ENCODE measurements around the gene ITGAE. TPM values are rescaled to one million over a fixed set of nuclear protein-coding genes. Genes with fewer than 3 reads are reported as not detected.
A peak's percentile ranks its signal among the peaks of the same experiment; 100 is the strongest.

The ITGAE gene
- total RNA-seq, 2 donors from 2014 or later: 16.2 to 27.6 TPM

DNA sequence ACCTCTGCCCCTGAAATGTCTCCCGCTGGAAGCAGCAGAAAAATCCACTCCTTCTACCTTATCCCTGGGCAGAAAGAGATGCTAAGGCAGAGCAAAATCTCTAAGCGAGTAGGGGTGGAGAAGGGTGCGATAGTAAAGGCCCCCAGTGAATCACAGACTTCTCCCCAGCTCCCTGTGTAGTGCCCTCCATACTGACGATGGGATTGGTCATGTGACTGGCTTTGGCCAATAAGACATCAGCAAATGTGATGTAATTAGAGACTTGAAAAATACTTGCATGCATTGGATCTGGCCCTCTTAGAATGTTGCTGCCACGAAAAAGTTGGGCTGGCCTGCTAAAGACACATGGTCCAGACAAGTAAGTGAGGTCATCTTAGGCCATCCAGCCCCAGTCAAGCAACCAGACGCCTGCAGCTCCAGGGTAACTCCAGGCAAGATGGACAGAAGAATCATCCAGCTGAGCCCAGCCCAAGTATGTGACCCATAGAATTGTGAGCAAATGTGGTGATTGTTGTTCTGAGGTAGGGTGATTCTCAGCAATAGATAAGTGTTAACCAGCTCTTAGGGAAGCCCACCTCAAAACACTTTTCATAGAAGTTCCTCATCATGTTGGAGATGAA, 41.3 kb downstream of the ITGAE start:
- 85% methylated on average over 6 of the region's 6 CpGs for WGBS
- H3K27me3 ChIP-seq (replicated peaks; ENCODE audit: insufficient read depth): no peaks in the 10 kb centered on the region
- H3K4me3 ChIP-seq: no peak overlapping the region
- no peak overlapping the region for H3K27ac ChIP-seq
- no peaks in the 10 kb centered on the region for H3K4me1 ChIP-seq (replicated peaks)
- H3K9me3 ChIP-seq: no peaks in the 10 kb centered on the region
- DNase-seq (ENCODE audit: low spot score): no peak
- intact Hi-C loops (cut with DNase I): no loop called here
- H3K36me3 ChIP-seq: no peaks in the 10 kb centered on the region
- no peak for TF ChIP-seq POLR2AphosphoS5 (IDR thresholded peaks at IDR 0.05)
- TF ChIP-seq, protein P1, sequence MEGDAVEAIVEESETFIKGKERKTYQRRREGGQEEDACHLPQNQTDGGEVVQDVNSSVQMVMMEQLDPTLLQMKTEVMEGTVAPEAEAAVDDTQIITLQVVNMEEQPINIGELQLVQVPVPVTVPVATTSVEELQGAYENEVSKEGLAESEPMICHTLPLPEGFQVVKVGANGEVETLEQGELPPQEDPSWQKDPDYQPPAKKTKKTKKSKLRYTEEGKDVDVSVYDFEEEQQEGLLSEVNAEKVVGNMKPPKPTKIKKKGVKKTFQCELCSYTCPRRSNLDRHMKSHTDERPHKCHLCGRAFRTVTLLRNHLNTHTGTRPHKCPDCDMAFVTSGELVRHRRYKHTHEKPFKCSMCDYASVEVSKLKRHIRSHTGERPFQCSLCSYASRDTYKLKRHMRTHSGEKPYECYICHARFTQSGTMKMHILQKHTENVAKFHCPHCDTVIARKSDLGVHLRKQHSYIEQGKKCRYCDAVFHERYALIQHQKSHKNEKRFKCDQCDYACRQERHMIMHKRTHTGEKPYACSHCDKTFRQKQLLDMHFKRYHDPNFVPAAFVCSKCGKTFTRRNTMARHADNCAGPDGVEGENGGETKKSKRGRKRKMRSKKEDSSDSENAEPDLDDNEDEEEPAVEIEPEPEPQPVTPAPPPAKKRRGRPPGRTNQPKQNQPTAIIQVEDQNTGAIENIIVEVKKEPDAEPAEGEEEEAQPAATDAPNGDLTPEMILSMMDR (IDR thresholded peaks at IDR 0.05): no peak
- no peak for TF ChIP-seq POLR2A (IDR thresholded peaks at IDR 0.05)

DNA sequence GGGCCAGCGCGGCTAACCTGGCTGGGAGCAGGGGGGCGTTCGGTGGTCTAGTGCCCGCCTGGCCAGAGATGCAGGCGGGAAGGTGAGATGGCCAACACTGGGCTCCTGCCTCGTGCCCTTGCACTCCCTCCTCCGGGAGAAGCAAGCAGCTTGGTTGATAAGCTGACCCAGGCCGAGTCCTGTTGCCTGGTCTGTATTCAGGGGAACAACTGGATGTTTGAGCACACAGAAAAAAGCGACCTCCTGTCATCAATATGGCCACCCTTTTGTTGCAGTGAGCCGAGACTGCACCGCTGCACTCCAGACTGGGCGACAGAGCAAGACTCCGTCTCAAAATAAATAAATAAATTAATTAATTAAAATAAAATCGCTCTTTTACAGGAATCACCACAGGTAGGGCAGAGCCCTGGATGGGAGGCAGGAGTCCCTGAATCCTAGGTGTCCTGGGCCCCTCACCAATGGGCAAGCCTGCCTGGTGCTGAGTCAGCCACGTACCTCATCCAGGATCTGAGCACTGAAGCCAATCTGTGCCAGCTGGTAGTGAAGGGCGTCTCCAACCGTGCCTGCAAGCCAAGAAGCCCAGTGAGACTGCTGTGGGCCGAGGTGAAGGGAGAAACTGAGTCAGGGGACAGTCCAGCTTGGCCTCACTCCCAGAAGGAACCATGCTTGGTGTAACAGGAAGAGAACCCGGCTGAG, 45.5 kb downstream of the ITGAE start:
- Histone ChIP-seq H3K27ac (peak overlapping the region; percentile 73 to 80), H3K9me3 (no peaks in the 10 kb centered on the region), H3K27me3 (replicated peaks; ENCODE audit: insufficient read depth) (no peaks in the 10 kb centered on the region), H3K4me1 (replicated peaks) (no peaks in the 10 kb centered on the region), H3K4me3 (peak overlapping the region; percentile 35 to 44), H3K36me3 (no peaks in the 10 kb centered on the region)
- no peak for DNase-seq (ENCODE audit: low spot score)
- TF ChIP-seq, protein P1 (IDR thresholded peaks at IDR 0.05): no peak
- TF ChIP-seq POLR2A (IDR thresholded peaks at IDR 0.05) (no peak), POLR2AphosphoS5 (IDR thresholded peaks at IDR 0.05) (no peak)
- intact Hi-C loops (cut with DNase I): no loop called here
- WGBS: 51% methylated on average over 15 of the region's 20 CpGs

DNA sequence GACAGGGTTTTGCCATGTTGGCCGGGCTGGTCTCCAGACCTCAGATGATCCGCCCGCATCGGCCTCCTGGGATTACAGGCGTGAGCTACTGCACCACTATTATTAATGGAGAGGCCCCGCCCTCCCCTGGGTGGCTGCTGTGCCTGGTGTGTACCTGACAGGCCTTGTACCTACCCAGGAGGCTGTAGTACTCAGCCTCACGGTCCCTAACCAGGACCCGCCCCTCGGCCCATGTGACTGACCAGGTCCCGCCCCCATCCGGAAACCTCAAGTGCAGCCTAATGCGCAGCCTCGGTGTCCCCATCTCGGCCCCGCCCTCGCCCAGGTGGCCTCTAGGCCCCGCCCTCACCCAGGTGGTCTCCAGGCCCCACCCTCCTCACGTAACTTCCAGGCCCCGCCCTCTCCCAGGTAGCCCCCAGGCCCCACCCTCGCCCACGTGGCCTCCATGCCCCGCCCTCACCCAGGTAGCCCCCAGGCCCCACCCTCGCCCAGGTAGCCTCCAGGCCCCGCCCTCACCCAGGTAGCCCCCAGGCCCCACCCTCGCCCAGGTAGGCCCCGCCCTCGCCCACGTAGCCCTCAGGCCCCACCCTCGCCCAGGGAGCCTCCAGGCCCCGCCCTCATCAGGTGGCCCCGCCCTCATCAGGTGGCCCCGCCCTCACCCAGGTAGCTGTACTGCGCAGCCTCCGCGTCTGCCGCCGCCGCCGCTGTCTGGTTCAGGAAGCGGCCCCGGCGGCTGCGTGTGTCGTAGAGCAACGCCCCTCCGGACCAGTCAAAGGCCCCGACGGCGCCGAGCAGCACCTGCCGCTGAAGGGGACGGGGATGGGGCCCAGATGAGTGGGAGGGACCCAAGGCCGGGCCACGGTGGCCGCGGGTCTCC, 46.3 kb downstream of the ITGAE start:
- no peaks in the 10 kb centered on the region for H3K4me1 ChIP-seq (replicated peaks)
- H3K4me3 ChIP-seq: peak overlapping the region; percentile 35 to 44
- no peaks in the 10 kb centered on the region for H3K9me3 ChIP-seq
- 12% methylated on average over 32 of the region's 56 CpGs for WGBS
- H3K27me3 ChIP-seq (replicated peaks; ENCODE audit: insufficient read depth): no peaks in the 10 kb centered on the region
- peak overlapping the region; percentile 73 to 80 for H3K27ac ChIP-seq
- no peaks in the 10 kb centered on the region for H3K36me3 ChIP-seq
- peak; percentile 69 for TF ChIP-seq POLR2A (IDR thresholded peaks at IDR 0.05)
- peak; percentile 71 for TF ChIP-seq POLR2AphosphoS5 (IDR thresholded peaks at IDR 0.05)
- TF ChIP-seq, protein P1 (IDR thresholded peaks at IDR 0.05): no peak
- DNase-seq (ENCODE audit: low spot score): peak; percentile 96
- intact Hi-C loops (cut with DNase I): no loop called here

DNA sequence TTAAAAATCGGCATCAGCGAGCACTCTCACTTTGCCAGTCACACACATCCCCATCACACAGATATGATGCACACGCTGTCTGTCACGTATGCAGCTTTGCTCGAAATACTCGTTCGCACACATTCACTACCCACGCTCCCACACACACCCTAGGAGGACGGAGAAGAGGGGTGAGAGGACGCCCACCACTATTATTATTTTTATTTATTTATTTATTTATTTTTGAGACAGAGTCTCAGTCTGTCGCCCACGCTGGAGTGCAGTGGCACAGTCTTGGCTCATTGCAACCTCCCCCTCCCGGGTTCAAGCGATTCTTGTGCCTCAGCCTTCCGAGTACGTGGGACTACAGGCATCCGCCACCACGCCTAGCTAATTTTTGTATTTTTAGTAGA, 46.9 kb downstream of the ITGAE start:
- WGBS: 80% methylated on average over 18 of the region's 18 CpGs
- intact Hi-C loops (cut with DNase I): no loop called here
- Histone ChIP-seq H3K4me3 (no peak overlapping the region), H3K36me3 (no peaks in the 10 kb centered on the region), H3K27ac (peak overlapping the region; percentile 37 to 73), H3K4me1 (replicated peaks) (no peaks in the 10 kb centered on the region), H3K9me3 (no peaks in the 10 kb centered on the region), H3K27me3 (replicated peaks; ENCODE audit: insufficient read depth) (no peaks in the 10 kb centered on the region)
- TF ChIP-seq POLR2A (IDR thresholded peaks at IDR 0.05): no peak
- TF ChIP-seq, protein P1 (IDR thresholded peaks at IDR 0.05): no peak
- TF ChIP-seq POLR2AphosphoS5 (IDR thresholded peaks at IDR 0.05): no peak
- DNase-seq (ENCODE audit: low spot score): no peak

Measured in prostate gland (tissue), 2 donors.